Measurements from ENCODE around the gene FAM222B. TPM values are rescaled to one million over a fixed set of nuclear protein-coding genes. Genes with fewer than 3 reads are reported as not detected.
"Not testable (repeated sequence)": the region's sequence is repeated elsewhere in the genome, so short reads cannot be mapped to it uniquely, and the experiment has no call there.

FAM222B gene
- total and polyA plus RNA-seq, 2 donors = 6.8 to 15.0 TPM

- H3K27ac ChIP-seq (ENCODE audit: low read depth) = no peak overlapping the region
- no peak for DNase-seq (ENCODE audit: extremely low spot score)
- no peak overlapping the region for H3K4me3 ChIP-seq (ENCODE audit: low read depth, low read length)
- no peaks in the 10 kb centered on the region for H3K4me1 ChIP-seq (ENCODE audit: insufficient read depth)
- 84% methylated on average over 22 of the region's 22 CpGs for WGBS
- no peaks in the 10 kb centered on the region for H3K36me3 ChIP-seq (ENCODE audit: insufficient read depth)
These were observed 104.6 kb downstream of the FAM222B start for GRCh38 chr17:28737770-28738679.

DNA sequence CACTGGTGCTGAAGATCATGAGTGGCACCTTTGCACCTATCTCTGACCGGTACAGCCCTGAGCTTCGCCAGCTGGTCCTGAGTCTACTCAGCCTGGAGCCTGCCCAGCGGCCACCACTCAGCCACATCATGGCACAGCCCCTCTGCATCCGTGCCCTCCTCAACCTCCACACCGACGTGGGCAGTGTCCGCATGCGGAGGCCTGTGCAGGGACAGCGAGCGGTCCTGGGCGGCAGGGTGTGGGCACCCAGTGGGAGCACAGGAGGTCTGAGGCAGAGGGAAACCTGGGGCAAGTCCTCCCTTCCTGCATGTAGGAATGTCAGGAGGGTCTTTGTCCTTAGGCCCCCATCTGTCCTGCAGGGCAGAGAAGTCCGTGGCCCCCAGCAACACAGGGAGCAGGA is 105.3 kb downstream of the FAM222B start:
- no peak overlapping the region for H3K27ac ChIP-seq (ENCODE audit: low read depth)
- WGBS = 95% methylated on average over 12 of the region's 12 CpGs
- DNase-seq (ENCODE audit: extremely low spot score) = no peak
- H3K36me3 ChIP-seq (ENCODE audit: insufficient read depth) = no peaks in the 10 kb centered on the region
- no peak overlapping the region for H3K4me3 ChIP-seq (ENCODE audit: low read depth, low read length)
- no peaks in the 10 kb centered on the region for H3K4me1 ChIP-seq (ENCODE audit: insufficient read depth)

DNA sequence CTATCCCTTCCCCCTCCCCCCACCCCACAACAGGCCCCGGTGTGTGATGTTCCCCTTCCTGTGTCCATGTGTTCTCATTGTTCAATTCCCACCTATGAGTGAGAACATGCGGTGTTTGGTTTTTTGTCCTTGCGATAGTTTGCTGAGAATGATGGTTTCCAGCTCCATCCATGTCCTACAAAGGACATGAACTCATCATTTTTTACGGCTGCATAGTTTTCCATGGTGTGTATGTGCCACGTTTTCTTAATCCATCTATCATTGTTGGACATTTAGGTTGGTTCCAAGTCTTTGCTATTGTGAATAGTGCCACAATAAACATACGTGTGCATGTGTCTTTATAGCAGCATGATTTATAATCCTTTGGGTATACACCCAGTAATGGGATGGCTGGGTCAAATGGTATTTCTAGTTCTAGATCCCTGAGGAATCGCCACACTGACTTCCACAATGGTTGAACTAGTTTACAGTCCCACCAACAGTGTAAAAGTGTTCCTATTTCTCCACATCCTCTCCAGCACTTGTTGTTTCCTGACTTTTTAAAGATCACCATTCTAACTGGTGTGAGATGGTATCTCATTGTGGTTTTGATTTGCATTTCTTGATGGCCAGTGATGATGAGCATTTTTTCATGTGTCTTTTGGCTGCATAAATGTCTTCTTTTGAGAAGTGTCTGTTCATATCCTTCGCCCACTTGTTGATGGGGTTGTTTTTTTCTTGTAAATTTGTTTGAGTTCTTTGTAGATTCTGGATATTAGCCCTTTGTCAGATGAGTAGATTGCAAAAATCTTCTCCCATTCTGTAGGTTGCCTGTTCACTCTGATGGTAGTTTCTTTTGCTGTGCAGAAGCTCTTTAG is 106.4 kb downstream of the FAM222B start:
- H3K4me1 ChIP-seq (ENCODE audit: insufficient read depth); H3K27ac ChIP-seq (ENCODE audit: low read depth); H3K36me3 ChIP-seq (ENCODE audit: insufficient read depth); H3K4me3 ChIP-seq (ENCODE audit: low read depth, low read length); DNase-seq (ENCODE audit: extremely low spot score): not testable (repeated sequence)
- 93% methylated on average over 5 of the region's 8 CpGs for WGBS

GRCh38 chr17:28735242-28735722 is 107.3 kb downstream of the FAM222B start:
- H3K27ac ChIP-seq (ENCODE audit: low read depth) = no peak overlapping the region
- DNase-seq (ENCODE audit: extremely low spot score) = no peak
- H3K4me1 ChIP-seq (ENCODE audit: insufficient read depth) = no peaks in the 10 kb centered on the region
- H3K36me3 ChIP-seq (ENCODE audit: insufficient read depth) = no peaks in the 10 kb centered on the region
- no peak overlapping the region for H3K4me3 ChIP-seq (ENCODE audit: low read depth, low read length)
- WGBS = 80% methylated on average over 5 of the region's 5 CpGs

DNA sequence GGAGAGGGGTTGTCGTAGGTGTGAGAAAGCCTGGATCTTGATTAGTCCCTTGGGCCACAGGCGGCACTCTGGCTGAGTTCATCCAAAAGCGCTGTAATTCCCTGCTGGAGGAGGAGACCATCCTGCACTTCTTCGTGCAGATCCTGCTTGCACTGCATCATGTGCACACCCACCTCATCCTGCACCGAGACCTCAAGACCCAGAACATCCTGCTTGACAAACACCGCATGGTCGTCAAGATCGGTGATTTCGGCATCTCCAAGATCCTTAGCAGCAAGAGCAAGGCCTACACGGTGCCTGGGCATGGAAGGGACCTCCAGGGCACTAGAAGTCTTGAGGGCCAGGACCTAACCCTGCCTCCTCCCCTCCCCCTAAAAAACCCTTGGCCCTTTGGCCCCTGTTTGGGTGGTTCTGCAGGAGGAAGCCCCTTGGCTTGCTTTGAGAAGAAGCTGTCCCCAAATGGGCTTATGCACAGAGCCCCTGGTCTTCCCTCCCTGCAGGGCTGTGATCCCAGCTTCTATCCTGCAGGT is 107.8 kb downstream of the FAM222B start:
- DNase-seq (ENCODE audit: extremely low spot score) = no peak
- H3K4me3 ChIP-seq (ENCODE audit: low read depth, low read length) = no peak overlapping the region
- no peaks in the 10 kb centered on the region for H3K4me1 ChIP-seq (ENCODE audit: insufficient read depth)
- 89% methylated on average over 10 of the region's 10 CpGs for WGBS
- H3K36me3 ChIP-seq (ENCODE audit: insufficient read depth) = no peaks in the 10 kb centered on the region
- H3K27ac ChIP-seq (ENCODE audit: low read depth) = no peak overlapping the region

GRCh38 chr17:28733346-28733745 is 109.2 kb downstream of the FAM222B start:
- Histone ChIP-seq H3K4me1 (ENCODE audit: insufficient read depth) (no peaks in the 10 kb centered on the region), H3K27ac (ENCODE audit: low read depth) (no peak overlapping the region), H3K36me3 (ENCODE audit: insufficient read depth) (no peaks in the 10 kb centered on the region), H3K4me3 (ENCODE audit: low read depth, low read length) (no peak overlapping the region)
- 93% methylated on average over 1 of the region's 1 CpG for WGBS
- no peak for DNase-seq (ENCODE audit: extremely low spot score)

DNA sequence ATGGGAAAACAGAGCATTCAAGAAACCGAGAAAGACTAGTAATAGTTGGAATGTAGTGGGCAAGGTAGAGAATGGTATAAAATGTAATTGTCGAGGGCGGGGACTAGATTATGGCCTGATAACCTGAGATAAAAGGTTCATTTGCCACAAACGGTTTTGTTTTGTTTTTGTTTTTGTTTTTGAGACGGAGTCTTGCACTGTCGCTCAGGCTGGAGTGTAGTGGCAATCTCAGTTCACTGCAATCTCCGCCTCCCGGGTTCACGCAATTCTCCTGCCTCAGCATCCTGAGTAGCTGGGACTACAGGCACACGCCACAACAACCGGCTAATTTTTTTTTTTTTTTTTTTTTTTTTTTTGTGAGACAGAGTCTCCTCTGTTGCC is 112.7 kb downstream of the FAM222B start:
- Histone ChIP-seq H3K27ac (ENCODE audit: low read depth) (no peak overlapping the region), H3K4me3 (ENCODE audit: low read depth, low read length) (no peak overlapping the region), H3K4me1 (ENCODE audit: insufficient read depth) (no peaks in the 10 kb centered on the region), H3K36me3 (ENCODE audit: insufficient read depth) (no peaks in the 10 kb centered on the region)
- WGBS = 83% methylated on average over 11 of the region's 11 CpGs
- no peak for DNase-seq (ENCODE audit: extremely low spot score)

GRCh38 chr17:28728364-28729200 is 114.0 kb downstream of the FAM222B start, which contains the start of gene NEK8:
Gene NEK8 (plus strand): TSS chr17:28728788. CDS start chr17:28728814, 26 bp downstream.
- H3K36me3 ChIP-seq (ENCODE audit: insufficient read depth) = peaks cover 2% of the 10 kb centered on the region

DNA sequence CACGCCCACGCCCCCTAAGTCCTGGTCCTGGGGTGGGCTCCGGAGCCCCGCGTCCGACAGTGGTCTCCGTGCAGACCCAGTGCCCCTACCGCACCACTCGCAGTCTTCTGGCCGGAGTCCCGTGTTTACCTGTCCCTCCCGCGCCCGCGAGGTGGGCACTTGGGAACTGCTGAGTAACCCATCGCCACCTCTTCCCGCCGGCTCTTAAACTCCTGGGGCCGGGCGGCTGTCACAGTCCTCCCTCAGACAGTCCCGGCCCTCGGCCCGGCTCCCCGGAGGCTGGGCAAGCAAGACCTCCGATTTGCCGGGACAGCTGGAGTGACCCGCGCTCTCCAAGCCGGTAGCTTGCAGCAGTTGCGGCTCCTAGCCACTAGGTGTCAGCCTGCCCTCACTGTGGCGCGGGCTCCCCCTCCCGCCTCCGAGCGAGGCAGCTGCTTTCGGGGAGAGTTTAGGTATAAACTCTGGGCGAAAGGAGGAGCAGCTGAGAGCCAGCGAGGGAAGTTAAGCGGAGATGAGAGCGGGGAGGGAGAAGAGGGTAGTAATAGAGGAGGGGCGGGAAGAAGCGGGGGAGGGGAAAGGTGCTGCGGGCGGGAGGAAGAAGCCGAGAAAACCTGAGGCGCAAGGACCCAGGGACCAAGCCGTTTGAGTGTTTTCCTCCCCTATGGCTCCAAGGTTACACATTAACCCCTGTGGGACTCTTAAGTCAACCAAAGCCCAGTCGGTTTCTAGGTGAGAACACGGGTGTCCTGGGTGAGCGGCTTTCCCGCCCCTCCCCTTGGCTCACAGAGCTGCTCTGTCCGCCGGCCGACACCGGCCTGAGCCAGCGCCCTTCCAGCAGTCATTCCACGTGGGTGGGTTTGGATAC is 115.7 kb downstream of the FAM222B start:
- DNase-seq (ENCODE audit: extremely low spot score) = no peak
- Histone ChIP-seq H3K4me3 (ENCODE audit: low read depth, low read length) (peak overlapping the region; percentile 53), H3K27ac (ENCODE audit: low read depth) (peak overlapping the region; percentile 64), H3K36me3 (ENCODE audit: insufficient read depth) (peaks cover 2% of the 10 kb centered on the region), H3K4me1 (ENCODE audit: insufficient read depth) (no peaks in the 10 kb centered on the region)
- WGBS = under 1% methylated on average over 57 of the region's 57 CpGs

More at GRCh38 chr17:28728364-28729200, 114.0 kb downstream of the FAM222B start, which contains the start of gene NEK8:
- DNase-seq (ENCODE audit: extremely low spot score) = peak; percentile 91
- WGBS = under 1% methylated on average over 64 of the region's 64 CpGs
- H3K4me1 ChIP-seq (ENCODE audit: insufficient read depth) = no peaks in the 10 kb centered on the region
- H3K4me3 ChIP-seq (ENCODE audit: low read depth, low read length) = peak within 1 kb of the TSS; percentile 54
- H3K27ac ChIP-seq (ENCODE audit: low read depth) = peak within 1 kb of the TSS; percentile 96

- DNase-seq (ENCODE audit: extremely low spot score) = no peak
- no peaks in the 10 kb centered on the region for H3K4me1 ChIP-seq (ENCODE audit: insufficient read depth)
These were observed 116.4 kb downstream of the FAM222B start, which contains the start of gene TLCD1 for GRCh38 chr17:28726226-28726626. Gene TLCD1 (minus strand): TSS chr17:28726233. CDS start chr17:28726097, 136 bp downstream.

GRCh38 chr17:28725660-28726225 is 116.8 kb downstream of the FAM222B start:
- H3K27ac ChIP-seq (ENCODE audit: low read depth) = peak overlapping the region; percentile 72
- peaks cover 2% of the 10 kb centered on the region for H3K36me3 ChIP-seq (ENCODE audit: insufficient read depth)
- peak overlapping the region; percentile 53 for H3K4me3 ChIP-seq (ENCODE audit: low read depth, low read length)
- WGBS = under 1% methylated on average over 45 of the region's 45 CpGs
- no peaks in the 10 kb centered on the region for H3K4me1 ChIP-seq (ENCODE audit: insufficient read depth)
- no peak for DNase-seq (ENCODE audit: extremely low spot score)

More at GRCh38 chr17:28726226-28726626, 116.4 kb downstream of the FAM222B start, which contains the start of gene TLCD1:
- WGBS = under 1% methylated on average over 49 of the region's 49 CpGs
- Histone ChIP-seq H3K36me3 (ENCODE audit: insufficient read depth) (peaks cover 2% of the 10 kb centered on the region), H3K4me3 (ENCODE audit: low read depth, low read length) (peak within 1 kb of the TSS; percentile 53), H3K27ac (ENCODE audit: low read depth) (peak within 1 kb of the TSS; percentile 72)

Measured in urinary bladder (tissue), 4 donors.